ENCODE data around the gene SLC38A10. TPM values are rescaled to one million over a fixed set of nuclear protein-coding genes. Genes with fewer than 3 reads are reported as not detected.

The SLC38A10 gene
- total RNA-seq, 2 experiments from 2014 or later, result 56.0 to 147 TPM

DNA sequence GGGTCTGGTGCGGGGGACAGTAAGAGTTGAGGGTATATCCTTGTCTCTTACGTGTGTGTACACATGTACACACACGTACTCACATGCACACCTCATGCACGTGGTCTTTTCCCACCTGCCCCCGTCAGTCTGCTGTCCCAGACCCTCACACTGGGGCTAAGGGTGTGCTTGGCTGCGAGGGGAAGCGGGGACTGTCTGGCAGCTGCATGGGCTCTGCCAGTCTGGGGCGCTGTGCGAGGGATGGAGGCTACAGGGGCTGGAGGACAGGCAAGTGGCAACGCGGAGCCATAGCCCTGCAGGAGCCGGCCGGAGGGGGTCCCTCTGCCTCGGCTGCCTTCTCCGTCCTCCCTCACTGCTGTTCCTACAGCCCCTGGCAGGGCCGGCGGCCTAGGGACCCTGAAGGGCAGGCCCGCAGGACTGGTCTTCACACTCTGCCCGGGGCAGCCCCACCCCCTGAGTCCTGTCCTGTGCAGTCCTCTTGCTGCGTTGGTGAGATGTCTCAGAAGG lies 20.8 kb upstream of the SLC38A10 start:
- Histone ChIP-seq H3K4me2 (ENCODE audit: low read length) (no peak overlapping the region), H3K9me2 (ENCODE audit: insufficient read depth, low read length) (no peaks in the 10 kb centered on the region), H3K36me3 (ENCODE audit: insufficient read depth, low read length) (no peaks in the 10 kb centered on the region), H3K4me1 (ENCODE audit: insufficient read depth, low read length, poor library complexity, severe bottlenecking) (no peaks in the 10 kb centered on the region), H2AFZ (ENCODE audit: low read length) (no peak overlapping the region), H4K20me1 (ENCODE audit: insufficient read depth, low read length) (no peaks in the 10 kb centered on the region), H3K4me3 (ENCODE audit: low read depth, low read length, poor library complexity, severe bottlenecking) (no peak overlapping the region), H3K9me3 (ENCODE audit: low read length) (no peaks in the 10 kb centered on the region), H3K27ac (ENCODE audit: low read depth, low read length, poor library complexity, severe bottlenecking) (no peak overlapping the region), H3K79me2 (ENCODE audit: insufficient read depth, low read depth, low read length) (no peaks in the 10 kb centered on the region)
- no peak for DNase-seq (ENCODE audit: low spot score)
- CTCF ChIA-PET (ENCODE audit: unreplicated experiment), result no interaction called here
- POLR2A ChIA-PET, result interaction anchor here (1.0 kb wide), 1 partner anchor 15 kb away, joined by 3 read pairs; no protein-coding TSS in a partner anchor
- BruUV-seq (replicated peaks), result no TSS peak
- no peak for TF ChIP-seq CTCF (conservative IDR thresholded peaks at IDR 0.05; ENCODE audit: low read length)
- no peak for TF ChIP-seq EZH2phosphoT487 (IDR thresholded peaks at IDR 0.05; ENCODE audit: borderline replicate concordance, low read depth, low read length)
- intact Hi-C loops (cut with micrococcal nuclease; ENCODE audit: unreplicated experiment), result no loop called here

- no TSS peak for BruUV-seq (replicated peaks)
- H2AFZ ChIP-seq (ENCODE audit: low read length), result no peak overlapping the region
- POLR2A ChIA-PET, result interaction anchor here (0.5 to 1.0 kb wide), 3 partner anchors 16 to 525 kb away, joined by 3 to 4 read pairs (median 3); partner anchors contain the start of gene SLC38A10
- TF ChIP-seq CTCF (conservative IDR thresholded peaks at IDR 0.05; ENCODE audit: low read length), result no peak
- TF ChIP-seq EZH2phosphoT487 (IDR thresholded peaks at IDR 0.05; ENCODE audit: borderline replicate concordance, low read depth, low read length), result no peak
- intact Hi-C loops (cut with micrococcal nuclease; ENCODE audit: unreplicated experiment), result no loop called here
- H4K20me1 ChIP-seq (ENCODE audit: insufficient read depth, low read length), result no peaks in the 10 kb centered on the region
- no peaks in the 10 kb centered on the region for H3K79me2 ChIP-seq (ENCODE audit: insufficient read depth, low read depth, low read length)
- no peaks in the 10 kb centered on the region for H3K4me1 ChIP-seq (ENCODE audit: insufficient read depth, low read length, poor library complexity, severe bottlenecking)
- H3K4me2 ChIP-seq (ENCODE audit: low read length), result no peak overlapping the region
- no peak overlapping the region for H3K27ac ChIP-seq (ENCODE audit: low read depth, low read length, poor library complexity, severe bottlenecking)
- H3K9me3 ChIP-seq (ENCODE audit: low read length), result no peaks in the 10 kb centered on the region
- H3K36me3 ChIP-seq (ENCODE audit: insufficient read depth, low read length), result no peaks in the 10 kb centered on the region
- no peak for DNase-seq (ENCODE audit: low spot score)
- no peaks in the 10 kb centered on the region for H3K9me2 ChIP-seq (ENCODE audit: insufficient read depth, low read length)
- CTCF ChIA-PET (ENCODE audit: unreplicated experiment), result no interaction called here
- H3K4me3 ChIP-seq (ENCODE audit: low read depth, low read length, poor library complexity, severe bottlenecking), result no peak overlapping the region
Measured at GRCh38 chr17:81315129-81315884, 20.2 kb upstream of the SLC38A10 start.

Data from OCI-LY7 (cell line).